SJSA1 (cell line): Measurements from ENCODE around the gene ACTN2. TPM values are rescaled to one million over a fixed set of nuclear protein-coding genes. Genes with fewer than 3 reads are reported as not detected.

Experiments
- DNase-seq, 2 experiments: peaks; one replicate each; pipeline ENCODE4 v3.0.0-alpha.2; 2015 to 2020; ENCODE audit warnings: low spot score in 2 of 2, low read depth in 1 of 2
- H3K27ac ChIP-seq: fragments of 250-450 bp; sonication (Bioruptor Pico); 2 replicates; pipeline ENCODE4 v1.5.1; 2020; ENCODE audit warnings: mild to moderate bottlenecking, moderate library complexity
- H3K27me3 ChIP-seq: fragments of 250-450 bp; sonication (Bioruptor Pico); replicated peaks from 2 replicates; pipeline ENCODE4 v1.5.1; 2020; ENCODE audit warnings: mild to moderate bottlenecking, moderate library complexity
- H3K36me3 ChIP-seq: fragments of 250-450 bp; sonication (Bioruptor Pico); 2 replicates; pipeline ENCODE4 v1.5.1; 2020; ENCODE audit warnings: mild to moderate bottlenecking
- H3K4me1 ChIP-seq: fragments of 250-450 bp; sonication (Bioruptor Pico); replicated peaks from 2 replicates; pipeline ENCODE4 v1.6.1; 2021; ENCODE audit warnings: mild to moderate bottlenecking
- H3K4me3 ChIP-seq: fragments of 250-450 bp; sonication (Bioruptor Pico); 2 replicates; pipeline ENCODE4 v1.5.1; 2020; ENCODE audit warnings: mild to moderate bottlenecking
- H3K9me3 ChIP-seq: fragments of 250-450 bp; sonication (Bioruptor Pico); replicated peaks from 2 replicates; pipeline ENCODE4 v1.5.1; 2020; ENCODE audit warnings: mild to moderate bottlenecking
- total RNA-seq: library from RNA; depleted of rRNA; stranded (reverse); fragments of >200 nt; shearing (Covaris generic); gene quantifications from 2 replicates; pipeline ENCODE4 v1.2.3, GENCODE V29; 2014

ACTN2 gene
- total RNA-seq, 1 experiment from 2014 or later: not detected

DNA sequence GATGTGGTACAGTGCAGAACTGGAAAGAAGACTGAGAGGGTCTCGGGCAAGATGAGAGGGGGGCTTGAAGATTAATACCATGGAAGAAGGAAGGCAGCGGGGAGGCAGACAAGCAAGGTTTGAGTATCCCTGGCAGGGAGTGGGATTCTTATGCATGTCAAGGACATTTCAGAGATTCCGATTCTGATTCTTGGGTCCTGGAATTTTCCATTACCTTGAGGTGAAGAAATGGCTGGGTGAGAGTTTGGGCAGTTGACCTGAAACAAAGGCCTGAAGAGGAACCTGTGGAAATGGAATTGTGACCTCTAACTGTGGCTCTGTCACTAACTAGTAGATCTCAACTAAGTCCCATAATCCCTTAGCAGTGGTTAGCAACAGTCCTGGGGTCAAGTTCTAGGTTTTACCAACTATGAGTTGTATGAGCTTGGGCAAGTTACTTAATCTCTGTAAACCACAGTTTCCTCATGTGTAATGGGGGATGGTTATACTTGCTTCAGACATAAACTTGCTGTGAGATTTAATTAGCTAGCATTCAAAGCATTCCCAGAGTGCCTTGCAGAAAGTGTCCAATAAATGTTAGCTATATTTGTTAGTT lies 8.6 kb upstream of the ACTN2 start:
- DNase-seq: no peak
- Histone ChIP-seq H3K36me3 (no peaks in the 10 kb centered on the region), H3K4me3 (no peak overlapping the region), H3K27me3 (no peaks in the 10 kb centered on the region), H3K27ac (no peak overlapping the region), H3K4me1 (no peaks in the 10 kb centered on the region), H3K9me3 (no peaks in the 10 kb centered on the region)

DNA sequence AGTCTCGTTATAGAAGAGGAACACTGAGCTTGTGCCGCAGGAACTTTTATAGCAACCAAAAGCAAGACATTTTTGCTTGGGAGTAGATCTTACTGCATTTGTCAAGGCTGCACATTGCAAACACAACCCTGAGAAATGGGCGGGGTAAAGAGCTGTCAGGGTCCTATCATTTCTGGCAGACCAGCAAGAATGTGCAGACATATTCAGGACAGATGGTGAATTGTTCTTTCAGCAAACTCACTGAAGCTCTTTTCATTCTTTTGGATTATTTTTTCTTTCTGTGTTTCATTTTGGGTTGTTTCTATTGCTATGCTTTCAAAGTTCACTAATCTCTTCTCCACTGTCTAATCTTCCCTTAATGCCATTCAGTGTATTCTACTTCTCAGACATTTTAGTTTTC lies 5.1 kb upstream of the ACTN2 start:
- Histone ChIP-seq H3K4me3 (no peak overlapping the region), H3K4me1 (no peaks in the 10 kb centered on the region), H3K27me3 (peaks cover 7% of the 10 kb centered on the region), H3K9me3 (peaks cover 6% of the 10 kb centered on the region; the same call in 1 of the 2 replicates), H3K27ac (no peak overlapping the region), H3K36me3 (no peaks in the 10 kb centered on the region)
- no peak for DNase-seq

DNA sequence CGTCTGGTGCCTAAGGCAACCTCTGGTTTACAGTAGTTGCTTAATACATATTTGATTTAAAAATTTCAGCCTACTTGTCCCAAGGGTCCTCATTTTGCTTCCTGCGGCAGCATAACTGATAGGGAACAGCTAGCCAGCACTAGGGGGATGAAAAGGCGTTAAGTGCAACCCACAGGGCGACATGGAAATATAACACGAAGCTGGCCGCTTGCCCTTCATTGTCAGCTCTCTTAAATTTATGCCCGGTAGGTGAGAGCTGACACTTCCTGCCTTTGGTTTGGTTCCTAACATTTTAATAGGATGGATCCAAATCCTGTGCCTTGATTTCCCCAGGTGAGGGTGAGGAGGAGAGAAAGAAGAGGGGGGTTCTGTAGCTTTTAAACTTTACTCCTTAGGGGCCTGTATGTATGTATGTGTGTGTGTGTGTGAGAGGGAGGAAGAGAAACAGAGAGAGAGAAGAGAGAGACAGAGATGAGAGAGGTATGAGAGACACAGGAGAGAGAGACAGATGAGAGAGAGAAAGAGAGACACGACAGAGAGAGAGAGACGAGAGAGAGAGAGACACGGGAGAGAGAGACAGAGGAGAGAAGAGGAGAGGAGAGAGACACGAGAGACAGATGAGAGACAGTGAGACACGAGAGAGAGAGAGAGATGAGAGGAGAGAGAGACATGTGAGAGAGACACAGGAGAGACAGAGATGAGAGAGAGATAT lies 938 bp upstream of the ACTN2 start:
- no peak overlapping the region for H3K4me3 ChIP-seq
- H3K9me3 ChIP-seq: peaks cover 6% of the 10 kb centered on the region; the same call in 1 of the 2 replicates
- peaks cover 24% of the 10 kb centered on the region for H3K27me3 ChIP-seq
- H3K36me3 ChIP-seq: no peaks in the 10 kb centered on the region
- no peak for DNase-seq
- peaks cover 5% of the 10 kb centered on the region for H3K4me1 ChIP-seq
- H3K27ac ChIP-seq: no peak overlapping the region

DNA sequence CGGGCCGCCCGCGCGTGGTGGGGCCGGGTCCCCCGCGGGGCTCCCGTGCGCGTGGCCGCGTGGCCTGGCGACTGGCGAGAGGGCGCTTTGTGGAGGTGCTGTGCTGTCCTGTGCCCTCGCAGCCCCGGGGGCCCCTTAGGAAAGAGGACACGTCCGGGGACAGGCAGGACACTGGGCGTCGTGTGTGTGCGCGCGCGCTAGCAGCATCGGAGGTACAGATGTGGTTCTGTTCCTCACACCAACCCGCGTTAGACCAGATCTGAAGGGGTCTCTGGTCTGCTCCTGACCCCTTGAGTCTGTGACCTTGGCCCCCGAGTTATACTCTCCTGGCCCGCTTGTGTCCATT lies 489 bp downstream of the ACTN2 start:
- peaks cover 5% of the 10 kb centered on the region for H3K4me1 ChIP-seq
- H3K9me3 ChIP-seq: peaks cover 6% of the 10 kb centered on the region; the same call in 1 of the 2 replicates
- H3K4me3 ChIP-seq: no peak overlapping the region
- H3K27ac ChIP-seq: no peak overlapping the region
- H3K27me3 ChIP-seq: peaks cover 24% of the 10 kb centered on the region
- DNase-seq: no peak
- no peaks in the 10 kb centered on the region for H3K36me3 ChIP-seq

DNA sequence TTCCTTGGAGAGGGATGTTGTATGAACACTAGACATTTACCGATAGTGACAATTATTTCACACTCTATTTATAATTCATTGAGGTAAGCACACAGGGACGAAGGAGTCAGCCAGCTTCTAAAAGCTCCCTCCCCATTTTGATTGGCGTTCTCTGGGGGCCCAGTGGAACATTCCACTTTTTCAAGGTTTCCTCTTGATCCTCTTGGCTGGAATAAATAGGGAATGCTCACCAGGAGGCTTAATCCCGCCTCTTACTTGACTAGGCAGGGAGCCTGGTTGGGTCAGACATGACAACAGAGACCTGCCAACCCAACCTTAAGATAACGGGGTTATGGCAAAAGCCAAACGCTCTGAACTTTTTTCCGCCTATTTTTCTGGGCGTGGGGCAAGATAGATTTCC lies 974 bp downstream of the ACTN2 start:
- Histone ChIP-seq H3K27ac (no peak overlapping the region), H3K9me3 (peaks cover 6% of the 10 kb centered on the region; the same call in 1 of the 2 replicates), H3K4me1 (peaks cover 5% of the 10 kb centered on the region), H3K27me3 (peaks cover 24% of the 10 kb centered on the region), H3K36me3 (no peaks in the 10 kb centered on the region), H3K4me3 (no peak overlapping the region)
- DNase-seq: no peak

DNA sequence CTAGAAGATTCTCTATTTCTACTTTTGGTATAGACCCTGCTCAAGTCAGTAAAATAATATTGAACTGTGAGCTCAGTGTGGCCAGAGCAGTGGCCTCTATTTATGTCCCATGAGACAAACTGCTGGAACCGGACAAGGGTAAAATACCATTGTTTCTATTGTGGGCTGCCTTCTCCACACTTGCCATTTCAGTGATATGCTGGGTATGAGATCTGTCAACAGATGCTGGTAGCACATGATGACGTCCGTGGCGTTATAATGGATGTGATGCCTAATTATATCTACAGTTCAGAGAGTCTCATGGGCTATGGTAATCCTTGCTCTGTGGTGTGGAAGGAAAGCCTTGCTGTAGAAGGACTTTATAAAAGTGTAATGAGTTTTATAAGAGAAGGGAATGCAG lies 2.4 kb downstream of the ACTN2 start:
- no peak overlapping the region for H3K4me3 ChIP-seq
- H3K27me3 ChIP-seq: peaks cover 24% of the 10 kb centered on the region
- peaks cover 5% of the 10 kb centered on the region for H3K4me1 ChIP-seq
- peaks cover 6% of the 10 kb centered on the region; the same call in 1 of the 2 replicates for H3K9me3 ChIP-seq
- DNase-seq: no peak
- no peak overlapping the region for H3K27ac ChIP-seq
- H3K36me3 ChIP-seq: no peaks in the 10 kb centered on the region

DNA sequence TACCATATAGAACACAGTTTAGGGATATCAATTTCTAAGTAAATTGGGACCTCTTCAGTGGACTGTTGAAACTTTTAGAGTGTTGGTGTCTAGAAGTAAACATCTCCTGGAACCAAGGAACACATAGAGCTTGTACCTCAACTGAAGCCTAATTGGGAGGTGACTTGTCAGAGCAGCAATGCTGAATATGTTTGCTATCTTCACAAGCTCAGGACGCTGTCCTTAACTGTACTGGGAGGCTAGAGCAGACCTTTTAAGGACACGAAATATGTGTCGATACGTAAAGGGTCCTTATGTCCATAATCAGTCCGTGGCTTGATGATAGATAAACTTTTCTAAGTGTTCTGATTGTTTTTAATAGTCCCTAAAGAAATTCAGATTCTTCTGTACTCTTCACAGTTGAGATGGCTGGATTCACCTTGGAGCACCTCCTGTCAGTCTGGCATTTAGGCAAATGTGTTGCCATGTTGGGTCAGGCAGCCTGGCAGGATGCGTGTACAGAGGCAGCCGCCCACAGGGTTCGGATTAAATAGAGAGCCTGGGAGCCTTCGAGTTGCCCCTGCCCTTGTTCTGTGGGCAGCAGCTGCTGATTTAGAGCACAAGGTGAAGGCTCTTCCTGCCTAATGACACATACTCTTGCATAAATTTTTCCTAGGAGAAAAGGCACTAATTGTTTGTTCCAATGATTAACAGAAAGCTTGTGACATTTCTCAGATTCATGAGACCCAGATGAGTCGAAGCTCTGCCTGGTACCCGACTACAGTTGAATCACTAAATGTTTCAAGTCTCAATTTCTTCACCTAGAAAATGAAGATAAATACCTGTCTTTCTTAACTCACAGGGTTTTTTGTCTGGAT lies 3.6 kb downstream of the ACTN2 start:
- peaks cover 24% of the 10 kb centered on the region for H3K27me3 ChIP-seq
- H3K36me3 ChIP-seq: no peaks in the 10 kb centered on the region
- no peak for DNase-seq
- no peak overlapping the region for H3K4me3 ChIP-seq
- peaks cover 5% of the 10 kb centered on the region for H3K4me1 ChIP-seq
- peaks cover 6% of the 10 kb centered on the region; the same call in 1 of the 2 replicates for H3K9me3 ChIP-seq
- no peak overlapping the region for H3K27ac ChIP-seq

DNA sequence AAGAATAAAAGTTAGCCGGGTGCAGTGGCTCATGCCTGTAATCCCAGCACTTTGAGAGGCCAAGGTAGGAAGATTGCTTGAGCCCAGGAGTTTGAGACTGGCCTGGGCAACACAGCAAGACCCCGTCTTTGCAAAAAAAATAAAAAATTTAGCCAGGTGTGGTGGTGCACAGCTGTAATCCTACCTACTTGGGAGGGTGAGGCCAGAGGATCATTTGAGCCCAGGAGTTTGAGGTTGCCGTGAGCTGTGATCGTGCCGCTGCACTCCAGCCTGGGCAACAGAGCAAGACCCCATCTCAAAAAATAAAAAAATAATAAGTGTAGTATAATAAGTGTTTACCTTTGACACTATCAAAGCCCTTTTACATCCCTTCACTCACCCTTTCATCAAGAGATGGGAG lies 5.0 kb downstream of the ACTN2 start:
- H3K27me3 ChIP-seq: peaks cover 16% of the 10 kb centered on the region
- no peak overlapping the region for H3K27ac ChIP-seq
- H3K36me3 ChIP-seq: no peaks in the 10 kb centered on the region

DNA sequence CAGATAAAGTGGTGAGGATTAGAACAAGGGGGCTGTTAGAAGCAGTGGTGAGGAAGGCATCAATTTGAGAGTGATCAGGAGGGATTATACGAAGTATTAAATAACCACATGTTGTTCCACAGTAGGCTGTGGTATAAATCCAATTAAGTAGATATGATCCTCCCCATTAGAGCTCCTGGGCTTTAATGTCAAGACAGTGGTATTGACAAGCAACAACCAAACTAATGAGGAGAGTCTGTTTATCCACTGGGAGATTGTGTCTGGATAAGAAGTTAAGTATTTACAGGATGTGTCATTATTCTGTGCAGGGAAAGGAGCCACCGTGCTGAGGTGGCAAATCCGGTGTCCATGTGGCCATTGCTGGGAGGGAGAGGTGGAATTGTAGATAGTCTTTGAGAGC lies 5.8 kb downstream of the ACTN2 start:
- no peaks in the 10 kb centered on the region for H3K9me3 ChIP-seq
- H3K4me3 ChIP-seq: no peak overlapping the region
- H3K4me1 ChIP-seq: no peaks in the 10 kb centered on the region
- no peak overlapping the region for H3K27ac ChIP-seq
- peaks cover 8% of the 10 kb centered on the region for H3K27me3 ChIP-seq
- no peaks in the 10 kb centered on the region for H3K36me3 ChIP-seq
- DNase-seq: no peak

More for the DNA sequence above, 5.0 kb downstream of the ACTN2 start:
- no peak for DNase-seq
- Histone ChIP-seq H3K4me1 (peaks cover 4% of the 10 kb centered on the region), H3K9me3 (no peaks in the 10 kb centered on the region), H3K4me3 (no peak overlapping the region)

DNA sequence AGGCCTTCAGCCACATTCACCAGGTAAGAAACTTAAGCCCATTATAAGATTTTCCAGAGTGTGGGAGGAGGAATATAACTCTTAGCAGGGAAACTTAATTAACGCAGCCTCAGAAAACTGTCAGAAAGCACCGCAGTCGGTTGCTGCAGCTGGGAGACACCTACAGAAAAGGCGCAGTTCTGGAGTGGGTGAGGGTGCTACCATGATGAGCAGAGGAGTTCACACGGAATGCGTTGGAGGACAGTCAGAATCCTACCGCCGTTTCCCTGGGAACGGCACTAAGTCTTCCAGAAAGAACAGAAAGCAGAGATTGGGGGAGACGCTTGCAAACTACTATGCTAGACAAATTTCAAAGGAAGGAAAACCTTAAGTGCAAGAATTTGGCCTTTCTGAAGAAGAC lies 6.4 kb downstream of the ACTN2 start:
- H3K27ac ChIP-seq: no peak overlapping the region
- peaks cover 2% of the 10 kb centered on the region; the same call in 1 of the 2 replicates for H3K27me3 ChIP-seq
- H3K36me3 ChIP-seq: no peaks in the 10 kb centered on the region
- H3K4me1 ChIP-seq: no peaks in the 10 kb centered on the region
- no peak overlapping the region for H3K4me3 ChIP-seq
- no peaks in the 10 kb centered on the region for H3K9me3 ChIP-seq
- no peak for DNase-seq

DNA sequence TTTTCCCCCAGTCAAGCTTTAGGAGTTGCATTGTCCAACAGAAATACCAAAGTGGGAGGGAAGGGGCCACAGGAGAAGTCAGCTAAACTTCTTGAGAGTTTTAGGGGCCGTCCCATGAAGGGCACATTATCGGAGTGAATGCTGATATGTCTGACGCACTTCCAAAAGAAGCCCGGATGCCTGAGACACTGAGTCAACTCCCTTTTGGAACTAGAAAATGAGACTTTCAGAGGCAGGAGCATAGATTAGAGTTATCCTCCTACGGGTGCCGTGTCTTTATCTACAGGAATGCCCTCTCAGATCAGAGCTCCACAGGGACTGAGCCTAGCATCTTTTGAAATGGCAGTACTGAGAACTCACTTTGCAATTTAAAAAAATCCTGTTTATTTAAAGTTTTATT lies 13.1 kb downstream of the ACTN2 start:
- no peak for DNase-seq
- H3K4me3 ChIP-seq: no peak overlapping the region

DNA sequence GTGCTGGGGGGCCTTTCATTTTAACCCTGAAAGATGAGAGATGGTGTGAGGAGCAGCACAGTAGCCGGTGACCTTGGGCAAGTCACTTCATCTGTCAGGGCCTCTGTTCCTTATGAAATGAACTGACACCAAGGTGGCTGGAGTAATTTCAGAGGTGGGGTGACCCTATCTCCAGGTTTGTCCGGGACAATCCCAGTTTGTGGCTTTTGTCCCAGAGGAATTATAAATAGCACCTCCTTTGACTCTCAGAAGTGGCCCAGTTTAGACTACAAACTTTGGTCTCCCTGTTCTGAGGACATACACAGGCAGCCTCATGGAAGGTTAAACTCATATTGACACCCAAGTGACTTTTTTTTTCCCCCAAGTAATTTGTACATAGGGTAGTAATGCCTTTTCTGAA lies 14.6 kb downstream of the ACTN2 start:
- Histone ChIP-seq H3K27me3 (peaks cover 5% of the 10 kb centered on the region), H3K27ac (no peak overlapping the region), H3K4me1 (no peaks in the 10 kb centered on the region), H3K9me3 (no peaks in the 10 kb centered on the region), H3K4me3 (no peak overlapping the region), H3K36me3 (no peaks in the 10 kb centered on the region)
- no peak for DNase-seq

More for the DNA sequence above, 13.1 kb downstream of the ACTN2 start:
- peaks cover 5% of the 10 kb centered on the region for H3K27me3 ChIP-seq
- H3K36me3 ChIP-seq: no peaks in the 10 kb centered on the region
- H3K9me3 ChIP-seq: no peaks in the 10 kb centered on the region
- no peaks in the 10 kb centered on the region for H3K4me1 ChIP-seq
- no peak overlapping the region for H3K27ac ChIP-seq

DNA sequence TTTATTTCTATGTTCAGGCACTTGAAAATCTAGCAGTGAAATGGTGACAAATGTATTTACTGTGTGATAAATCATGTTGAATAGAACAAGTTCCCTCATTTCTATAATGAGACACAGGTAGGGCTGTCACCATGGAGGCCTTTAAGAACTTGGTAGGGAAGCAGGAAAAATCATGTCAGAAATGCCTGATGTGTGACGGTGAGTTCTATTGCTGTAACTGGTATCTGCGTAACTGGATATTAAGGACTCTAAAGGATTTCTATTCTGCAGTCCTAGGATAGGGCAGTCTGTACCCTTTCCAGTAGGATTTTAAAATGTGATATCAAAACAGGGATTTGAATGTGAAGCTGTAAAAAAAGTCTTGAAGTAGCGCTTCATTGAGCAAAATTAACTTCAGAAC lies 15.5 kb downstream of the ACTN2 start:
- H3K36me3 ChIP-seq: no peaks in the 10 kb centered on the region
- no peaks in the 10 kb centered on the region for H3K9me3 ChIP-seq
- H3K27me3 ChIP-seq: peaks cover 5% of the 10 kb centered on the region
- no peaks in the 10 kb centered on the region for H3K4me1 ChIP-seq
- no peak for DNase-seq
- H3K4me3 ChIP-seq: no peak overlapping the region
- no peak overlapping the region for H3K27ac ChIP-seq
